Astrocyte (in vitro differentiated cells and primary cell): ENCODE measurements around the gene MT1H. TPM values are rescaled to one million over a fixed set of nuclear protein-coding genes. Genes with fewer than 3 reads are reported as not detected.

Source experiments
- DNase-seq: peaks from one replicate; pipeline ENCODE4 v3.0.0-alpha.2; 2010; ENCODE audit warnings: low read depth
- FAIRE-seq: peaks from 2 replicates; lab custom pipeline; 2011; peaks lifted over from hg19 to GRCh38; lab: Jason Lieb, UNC
- H2AFZ ChIP-seq: 2 replicates; pipeline ENCODE4 v1.6.0; 2012; ENCODE audit warnings: low read depth, low read length, inconsistent platforms
- H3K27ac ChIP-seq: 2 replicates; pipeline ENCODE4 v1.5.1; 2011; ENCODE audit warnings: low read depth, low read length, inconsistent platforms
- H3K27me3 ChIP-seq: 2 replicates; pipeline ENCODE4 v1.6.0; 2011; ENCODE audit warnings: low read length, inconsistent platforms; ENCODE audit not compliant: insufficient read depth
- H3K36me3 ChIP-seq: 2 replicates; pipeline ENCODE4 v1.5.1; 2011; ENCODE audit warnings: low read length, inconsistent platforms; ENCODE audit not compliant: insufficient read depth
- H3K4me1 ChIP-seq: 2 replicates; pipeline ENCODE4 v1.5.1; 2011; ENCODE audit warnings: low read length, inconsistent platforms; ENCODE audit not compliant: insufficient read depth
- H3K4me2 ChIP-seq: 2 replicates; pipeline ENCODE4 v1.6.0; 2012; ENCODE audit warnings: low read length, inconsistent platforms
- H3K4me3 ChIP-seq: 2 replicates; pipeline ENCODE4 v1.5.1; 2011; ENCODE audit warnings: low read depth, mild to moderate bottlenecking, low read length, inconsistent platforms; ENCODE audit not compliant: insufficient read depth
- H3K79me2 ChIP-seq: 2 replicates; pipeline ENCODE4 v1.6.0; 2012; ENCODE audit warnings: mild to moderate bottlenecking, low read length, inconsistent platforms; ENCODE audit not compliant: insufficient read depth
- H3K9ac ChIP-seq: 2 replicates; pipeline ENCODE4 v1.6.0; 2012; ENCODE audit warnings: mild to moderate bottlenecking, low read length, inconsistent platforms
- H3K9me3 ChIP-seq: 2 replicates; pipeline ENCODE4 v1.5.1; 2012; ENCODE audit warnings: low read depth, mild to moderate bottlenecking, low read length, inconsistent platforms; ENCODE audit not compliant: insufficient read depth
- H4K20me1 ChIP-seq: 2 replicates; pipeline ENCODE4 v1.6.0; 2012; ENCODE audit warnings: low read length, inconsistent platforms; ENCODE audit not compliant: insufficient read depth
- H3K27ac Mint-ChIP-seq: one replicate; pipeline ENCODE4 v1.8.0; 2021; ENCODE audit warnings: mild to moderate bottlenecking, mixed read lengths; ENCODE audit not compliant: unreplicated experiment
- H3K27me3 Mint-ChIP-seq: one replicate; pipeline ENCODE4 v1.8.0; 2021; ENCODE audit warnings: low read depth, mixed read lengths; ENCODE audit not compliant: unreplicated experiment
- H3K36me3 Mint-ChIP-seq: one replicate; pipeline ENCODE4 v1.8.0; 2021; ENCODE audit warnings: low read depth, mixed read lengths; ENCODE audit not compliant: unreplicated experiment
- H3K4me1 Mint-ChIP-seq: one replicate; pipeline ENCODE4 v1.8.0; 2021; ENCODE audit warnings: low read depth, mixed read lengths; ENCODE audit not compliant: unreplicated experiment
- H3K4me3 Mint-ChIP-seq: one replicate; pipeline ENCODE4 v1.8.0; 2021; ENCODE audit warnings: mild to moderate bottlenecking, moderate library complexity, mixed read lengths; ENCODE audit not compliant: unreplicated experiment
- H3K9me3 Mint-ChIP-seq: one replicate; pipeline ENCODE4 v1.8.0; 2021; ENCODE audit warnings: mild to moderate bottlenecking, mixed read lengths; ENCODE audit not compliant: unreplicated experiment
- CTCF ChIP-seq: IDR thresholded peaks from 2 replicates; pipeline ENCODE4 v1.5.1; 2011; ENCODE audit warnings: low read depth, mild to moderate bottlenecking, inconsistent platforms, low read length, moderate library complexity; ENCODE audit not compliant: insufficient read depth
- EZH2 ChIP-seq: IDR thresholded peaks from 2 replicates; pipeline ENCODE4 v1.6.1; 2012; ENCODE audit warnings: mild to moderate bottlenecking, low read length, inconsistent platforms; ENCODE audit not compliant: insufficient read depth
- total RNA-seq: library from RNA; stranded (reverse); gene quantifications from 2 replicates; pipeline ENCODE4 v1.2.1, GENCODE V29; 2021

Gene MT1H
- total RNA-seq, 1 donor from 2014 or later, result not detected

DNA sequence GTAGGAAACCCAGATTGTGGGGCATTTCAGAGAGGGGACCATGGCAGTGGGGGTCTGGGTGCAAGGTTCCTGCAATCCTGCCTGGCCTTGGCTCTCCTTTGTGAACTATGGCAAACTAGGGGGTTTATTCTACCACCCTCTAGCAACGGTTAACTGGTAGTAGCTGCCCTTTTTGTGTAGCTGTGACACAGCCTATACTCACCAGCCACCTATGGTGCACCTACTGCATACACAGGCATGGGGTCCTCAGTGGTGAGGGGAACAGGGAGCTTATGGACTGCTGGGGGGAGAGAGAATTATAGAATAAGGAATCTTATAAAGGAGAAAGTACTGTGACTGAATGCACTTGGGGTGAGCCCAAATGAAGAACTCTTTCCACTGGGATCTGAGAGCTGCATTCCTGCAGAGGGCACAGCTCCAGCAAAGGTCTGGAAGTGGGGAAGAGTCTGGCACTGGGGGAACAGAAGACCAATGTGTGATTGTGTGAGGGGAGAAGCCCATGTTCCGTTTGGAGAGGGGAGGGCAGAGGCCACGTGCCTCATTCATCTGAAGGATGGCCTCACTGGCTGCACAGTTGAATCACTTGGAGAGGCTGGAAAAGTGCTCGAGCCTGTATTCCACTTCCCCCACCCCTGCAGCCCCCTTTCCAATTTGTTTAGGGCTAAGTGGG lies 14.8 kb downstream of the MT1H start:
- Mint-ChIP-seq H3K27ac (no peak overlapping the region), H3K36me3 (peaks cover 3% of the 10 kb centered on the region), H3K27me3 (peaks cover 43% of the 10 kb centered on the region), H3K9me3 (peaks cover 18% of the 10 kb centered on the region), H3K4me3 (no peak overlapping the region), H3K4me1 (peaks cover 3% of the 10 kb centered on the region)
- no peak for FAIRE-seq
- H3K4me3 ChIP-seq, result no peak overlapping the region
- H3K27ac ChIP-seq, result no peak overlapping the region
- H3K36me3 ChIP-seq, result no peaks in the 10 kb centered on the region
- H2AFZ ChIP-seq, result no peak overlapping the region
- no peak overlapping the region for H3K4me2 ChIP-seq
- no peak for DNase-seq
- H3K4me1 ChIP-seq, result peaks cover 14% of the 10 kb centered on the region
- H3K79me2 ChIP-seq, result no peaks in the 10 kb centered on the region
- peaks cover 3% of the 10 kb centered on the region for H3K9me3 ChIP-seq
- H3K27me3 ChIP-seq, result no peaks in the 10 kb centered on the region
- TF ChIP-seq EZH2 (no peak), CTCF (no peak)
- no peak overlapping the region for H3K9ac ChIP-seq
- H4K20me1 ChIP-seq, result no peaks in the 10 kb centered on the region

DNA sequence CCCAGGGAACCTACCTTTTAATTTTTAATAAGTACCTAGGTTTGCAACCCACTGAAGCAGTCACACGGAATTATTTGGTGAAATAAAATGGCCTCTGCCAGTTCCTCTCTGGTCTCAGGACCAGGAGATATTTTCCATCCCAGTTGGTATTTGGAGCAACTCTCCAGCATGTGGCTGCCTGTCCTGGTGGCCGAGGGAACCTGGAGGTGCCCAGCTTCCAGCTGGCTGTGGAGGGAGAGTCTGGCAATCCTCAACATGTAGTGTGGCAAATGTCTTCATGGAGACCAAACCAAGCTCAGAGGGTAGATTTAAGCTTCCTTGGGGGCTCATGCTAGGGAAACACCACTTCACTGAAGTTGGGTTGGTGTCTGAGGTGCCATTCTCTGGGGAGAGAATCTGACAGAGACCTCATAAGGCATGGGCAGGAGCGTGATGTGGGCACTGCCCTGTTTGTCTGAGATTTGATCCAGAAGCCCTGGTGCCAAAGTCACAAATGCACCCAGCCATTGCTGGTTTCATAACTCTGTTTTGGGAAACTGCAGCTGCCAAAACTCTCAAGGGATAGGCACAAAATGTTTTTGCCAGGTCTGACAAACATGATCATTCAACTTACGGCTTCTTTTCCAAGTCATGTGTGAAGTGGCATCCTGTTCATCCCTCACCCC lies 15.4 kb downstream of the MT1H start:
- Histone ChIP-seq H2AFZ (no peak overlapping the region), H3K4me2 (no peak overlapping the region), H3K9me3 (peaks cover 3% of the 10 kb centered on the region), H3K4me1 (peaks cover 14% of the 10 kb centered on the region), H3K79me2 (no peaks in the 10 kb centered on the region), H3K27me3 (no peaks in the 10 kb centered on the region), H3K4me3 (no peak overlapping the region), H4K20me1 (no peaks in the 10 kb centered on the region), H3K9ac (no peak overlapping the region), H3K27ac (no peak overlapping the region), H3K36me3 (no peaks in the 10 kb centered on the region)
- H3K27me3 Mint-ChIP-seq, result peaks cover 37% of the 10 kb centered on the region
- TF ChIP-seq CTCF (no peak), EZH2 (no peak)
- peaks cover 3% of the 10 kb centered on the region for H3K4me1 Mint-ChIP-seq
- no peak overlapping the region for H3K27ac Mint-ChIP-seq
- H3K4me3 Mint-ChIP-seq, result no peak overlapping the region
- peaks cover 22% of the 10 kb centered on the region for H3K9me3 Mint-ChIP-seq
- FAIRE-seq (no peak), DNase-seq (no peak)
- H3K36me3 Mint-ChIP-seq, result peaks cover 6% of the 10 kb centered on the region

DNA sequence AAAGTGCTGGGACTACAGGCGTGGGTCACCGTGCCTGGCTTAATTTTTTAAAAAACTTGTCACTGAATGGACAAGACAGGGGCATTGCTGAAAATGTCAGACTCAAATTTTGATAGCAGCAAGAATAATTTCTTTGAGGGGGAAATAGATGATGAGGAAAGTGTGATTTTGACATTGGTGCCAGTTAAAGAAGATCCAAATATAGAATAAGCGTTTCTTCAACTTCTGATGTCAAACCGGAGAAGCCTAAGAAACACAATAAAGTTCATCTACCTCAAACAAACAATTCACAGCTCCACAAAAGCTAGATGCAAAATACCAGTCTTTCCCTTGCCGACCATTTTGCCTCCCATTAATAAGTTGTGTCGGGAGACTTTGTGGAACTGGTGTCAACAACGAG lies 17.1 kb downstream of the MT1H start:
- H3K27ac Mint-ChIP-seq, result no peak overlapping the region
- H3K9me3 Mint-ChIP-seq, result peaks cover 21% of the 10 kb centered on the region
- DNase-seq (no peak), FAIRE-seq (no peak)
- peaks cover 11% of the 10 kb centered on the region for H3K4me1 ChIP-seq
- peaks cover 5% of the 10 kb centered on the region for H3K4me1 Mint-ChIP-seq
- H3K27me3 ChIP-seq, result no peaks in the 10 kb centered on the region
- TF ChIP-seq EZH2 (no peak), CTCF (no peak)
- H3K36me3 ChIP-seq, result no peaks in the 10 kb centered on the region
- H3K9ac ChIP-seq, result no peak overlapping the region
- H3K27me3 Mint-ChIP-seq, result peaks cover 32% of the 10 kb centered on the region
- no peaks in the 10 kb centered on the region for H4K20me1 ChIP-seq
- no peak overlapping the region for H3K4me3 ChIP-seq
- H3K4me3 Mint-ChIP-seq, result no peak overlapping the region
- peaks cover 6% of the 10 kb centered on the region for H3K36me3 Mint-ChIP-seq
- H2AFZ ChIP-seq, result no peak overlapping the region
- H3K27ac ChIP-seq, result no peak overlapping the region
- H3K4me2 ChIP-seq, result no peak overlapping the region
- H3K9me3 ChIP-seq, result peaks cover 3% of the 10 kb centered on the region
- H3K79me2 ChIP-seq, result no peaks in the 10 kb centered on the region
